GM18507 (cell line): ENCODE data around the gene IL1R2.
"Not testable (repeated sequence)": the region's sequence is repeated elsewhere in the genome, so short reads cannot be mapped to it uniquely, and the experiment has no call there.

Experiments used
- DNase-seq: peaks from one replicate; pipeline ENCODE4 v3.0.0; 2011; ENCODE audit warnings: low read depth; ENCODE audit not compliant: insufficient read length; ENCODE audit errors: extremely low spot score
- FAIRE-seq: peaks from 2 replicates; lab custom pipeline; 2011; peaks lifted over from hg19 to GRCh38; lab: Jason Lieb, UNC

The IL1R2 gene

DNA sequence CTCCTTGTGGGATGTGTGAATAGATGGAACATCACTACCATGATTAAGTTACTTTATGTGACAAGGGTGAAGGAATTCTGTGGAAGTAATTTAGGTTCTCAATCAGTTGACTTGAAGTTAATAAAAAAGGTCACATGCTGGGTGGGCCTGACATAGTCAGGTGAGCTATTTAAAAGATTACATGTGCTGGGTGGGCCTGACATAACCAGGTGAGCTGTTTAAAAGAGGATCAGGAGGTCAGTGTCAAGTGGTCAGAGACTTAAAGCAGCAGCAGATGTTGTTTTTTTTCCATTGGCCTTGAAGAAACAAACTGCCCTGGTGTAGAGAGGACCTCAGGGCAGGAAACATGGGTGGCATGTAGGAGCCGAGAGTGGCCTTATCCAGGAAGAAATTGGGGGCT, 3.3 kb downstream of the IL1R2 start:
- DNase-seq = no peak
- no peak for FAIRE-seq

DNA sequence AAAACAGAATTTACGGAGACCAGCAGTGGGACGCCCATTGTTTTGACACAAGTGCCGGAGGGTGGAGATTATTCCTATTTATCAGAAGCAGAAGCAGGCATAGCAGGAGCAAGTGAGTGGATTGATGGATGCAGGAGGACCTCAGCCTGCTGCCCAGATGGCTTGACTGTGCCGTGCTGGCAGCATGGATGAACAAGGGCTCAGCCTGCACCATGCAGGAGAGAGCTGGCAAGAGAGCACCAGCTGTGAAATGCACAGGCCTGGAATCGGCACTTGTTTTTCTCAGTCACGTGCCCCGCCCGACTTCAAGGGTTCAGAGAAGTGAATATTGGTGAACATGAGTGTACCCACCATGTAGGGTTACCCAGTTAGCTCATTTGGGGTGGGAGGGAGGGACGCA, 4.0 kb downstream of the IL1R2 start:
- DNase-seq = no peak
- FAIRE-seq = no peak

DNA sequence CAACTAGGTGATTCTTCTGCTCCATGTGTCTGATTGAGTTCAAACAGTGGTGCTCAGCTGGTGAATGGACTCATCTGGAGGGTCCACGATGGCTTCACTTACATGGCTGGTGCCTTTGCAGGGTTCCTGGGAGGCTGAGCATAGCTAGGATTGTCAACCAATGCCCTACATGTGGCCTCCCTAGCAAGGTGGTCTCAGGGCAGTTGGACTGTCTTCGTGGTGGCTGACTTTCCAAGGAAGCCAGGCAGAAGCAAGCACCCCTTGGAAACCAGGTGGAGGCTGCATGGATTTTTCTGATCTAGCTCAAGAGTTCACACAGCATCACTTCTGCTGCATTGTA, 6.8 kb downstream of the IL1R2 start:
- DNase-seq (no peak), FAIRE-seq (no peak)

DNA sequence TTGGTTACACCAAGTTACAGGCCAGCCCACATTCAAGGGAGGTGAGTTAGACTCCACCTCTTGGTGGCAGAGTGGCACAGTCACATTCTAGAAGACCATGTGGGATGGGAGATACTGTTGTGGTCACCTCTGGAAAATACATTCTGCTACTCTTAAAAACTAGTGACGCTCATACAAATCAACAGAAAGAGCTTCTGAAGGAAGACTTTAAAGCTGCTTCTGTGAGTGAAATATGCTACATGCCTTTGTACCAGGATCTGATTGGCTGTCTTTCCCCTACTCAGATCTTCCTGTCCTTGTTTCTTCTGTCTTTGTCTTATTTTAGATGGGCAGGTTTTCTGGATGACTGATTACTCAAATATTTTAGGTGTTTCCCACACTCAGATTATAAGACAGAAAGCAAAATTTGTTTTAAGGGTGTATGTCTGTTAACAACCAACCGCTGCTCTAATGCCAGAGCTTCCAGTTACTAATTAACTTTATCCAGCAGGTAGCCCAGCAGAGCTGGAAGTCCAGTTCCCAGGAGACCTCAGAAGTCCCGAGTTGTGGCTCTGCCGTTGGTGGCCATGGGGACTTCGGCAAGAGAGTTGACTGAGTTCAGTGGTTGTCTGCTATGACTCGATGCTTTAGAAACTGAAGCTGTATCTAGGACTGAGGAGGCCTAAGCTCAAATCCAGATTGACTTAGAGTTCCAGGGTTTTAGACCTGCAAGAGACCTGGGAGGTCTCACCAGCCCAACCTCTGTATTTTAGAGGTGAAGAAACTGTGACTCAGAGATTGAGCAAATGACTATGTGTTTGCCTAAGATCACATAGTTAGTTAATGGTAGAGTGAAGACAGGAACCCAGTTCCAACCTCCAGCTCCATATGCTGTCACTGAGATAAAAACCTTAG, 7.4 kb downstream of the IL1R2 start:
- DNase-seq (no peak), FAIRE-seq (no peak)

DNA sequence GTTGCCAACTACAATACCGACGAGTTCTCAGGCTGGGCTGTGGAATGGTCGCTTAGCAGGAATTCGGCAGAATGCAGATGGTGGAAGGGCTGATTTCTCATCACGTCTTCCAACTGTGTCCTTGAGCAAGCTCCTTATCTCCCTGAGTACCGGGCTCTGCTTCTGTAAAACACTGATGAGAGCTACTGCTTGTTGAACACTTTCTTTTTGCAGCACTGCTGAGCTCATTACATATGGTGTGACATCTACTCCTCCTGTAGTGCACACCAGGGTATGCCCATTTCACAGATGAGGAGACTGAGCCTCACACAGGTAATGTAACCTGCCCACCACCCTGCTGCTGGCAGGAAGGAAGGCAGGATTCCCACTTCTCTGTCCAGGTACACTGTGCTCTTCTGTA, 8.3 kb downstream of the IL1R2 start:
- DNase-seq (no peak), FAIRE-seq (no peak)

DNA sequence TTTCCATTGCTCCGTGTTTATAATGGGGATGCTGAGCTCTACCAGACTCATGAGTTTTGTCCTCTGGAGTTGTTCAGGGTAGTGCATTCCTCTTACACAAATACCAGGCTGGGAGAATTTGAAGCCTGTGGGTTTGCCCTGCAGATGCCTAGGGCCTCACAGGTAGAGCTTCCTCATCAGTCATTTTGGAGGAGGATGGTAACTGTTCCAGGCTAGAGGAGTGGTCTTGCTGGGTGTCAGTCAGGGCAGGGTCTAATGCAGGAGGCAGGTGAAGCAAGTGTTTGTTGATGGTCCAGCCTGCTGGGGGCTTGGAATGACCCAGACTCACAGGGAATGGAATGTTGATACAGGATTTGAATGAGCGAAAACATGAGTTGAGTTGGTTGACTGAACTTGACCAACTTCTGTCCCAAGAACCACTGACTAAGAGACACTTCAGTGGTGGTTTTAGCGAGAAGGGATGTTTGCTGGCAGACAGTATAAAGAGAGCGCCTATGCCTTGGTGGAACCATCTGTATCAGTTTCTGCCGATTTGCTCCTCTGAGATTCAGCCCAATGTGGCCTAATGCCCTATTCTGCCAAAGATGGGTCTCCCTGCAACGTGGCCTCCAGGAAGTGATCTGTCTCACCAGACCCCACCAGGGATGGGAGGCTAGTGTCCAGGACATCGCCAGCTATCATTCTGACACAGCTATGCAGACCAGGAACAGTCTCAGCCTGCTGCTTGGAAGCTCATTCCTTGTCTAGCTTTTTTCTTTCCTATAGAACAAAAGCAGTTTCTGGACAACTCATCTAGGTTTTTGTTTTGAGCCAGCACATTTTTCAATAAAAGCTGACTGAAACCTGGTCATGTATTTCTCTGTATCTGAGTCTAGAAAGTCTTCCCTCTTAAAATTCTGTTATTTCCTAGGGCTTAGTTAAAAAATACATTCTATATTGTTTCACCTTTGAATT, 9.3 kb downstream of the IL1R2 start:
- no peak for DNase-seq
- FAIRE-seq = no peak

DNA sequence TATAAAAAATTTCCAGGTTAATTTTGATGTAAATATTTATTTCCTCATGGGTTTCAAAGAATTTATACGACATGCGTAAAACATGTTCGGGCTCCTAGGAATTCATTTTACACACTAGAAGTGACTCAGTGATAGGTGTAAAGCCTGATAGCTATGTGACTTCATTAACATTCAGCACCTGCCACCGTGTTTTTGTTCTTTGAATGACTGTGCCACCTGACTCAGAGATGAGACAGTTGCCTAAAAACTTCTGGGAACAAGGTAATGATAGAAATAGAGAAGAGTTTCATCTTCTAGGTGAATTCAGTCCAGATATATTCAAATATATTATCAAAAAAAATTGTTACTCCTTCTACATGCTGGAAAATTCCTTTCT, 10.0 kb downstream of the IL1R2 start:
- FAIRE-seq = no peak
- no peak for DNase-seq

DNA sequence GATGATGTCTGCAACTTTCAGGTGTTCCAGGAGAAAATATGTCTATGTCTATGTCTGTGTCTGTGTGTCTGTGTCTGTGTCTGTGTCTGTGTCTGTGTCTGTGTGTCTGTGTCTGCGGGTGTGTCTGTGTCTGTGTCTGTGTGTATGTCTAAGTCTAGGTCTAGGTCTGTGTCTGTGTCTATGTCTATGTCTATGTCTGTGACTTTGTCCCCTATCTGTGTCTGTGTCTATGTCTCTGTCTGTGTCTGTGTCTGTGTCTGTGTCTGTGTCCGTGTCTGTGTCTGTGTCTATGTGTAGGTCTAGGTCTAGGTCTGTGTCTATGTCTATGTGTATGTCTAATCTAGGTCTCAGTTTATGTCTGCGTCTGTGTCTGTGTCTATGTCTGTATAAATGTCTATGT, 10.5 kb downstream of the IL1R2 start:
- FAIRE-seq (no peak), DNase-seq (no peak)

DNA sequence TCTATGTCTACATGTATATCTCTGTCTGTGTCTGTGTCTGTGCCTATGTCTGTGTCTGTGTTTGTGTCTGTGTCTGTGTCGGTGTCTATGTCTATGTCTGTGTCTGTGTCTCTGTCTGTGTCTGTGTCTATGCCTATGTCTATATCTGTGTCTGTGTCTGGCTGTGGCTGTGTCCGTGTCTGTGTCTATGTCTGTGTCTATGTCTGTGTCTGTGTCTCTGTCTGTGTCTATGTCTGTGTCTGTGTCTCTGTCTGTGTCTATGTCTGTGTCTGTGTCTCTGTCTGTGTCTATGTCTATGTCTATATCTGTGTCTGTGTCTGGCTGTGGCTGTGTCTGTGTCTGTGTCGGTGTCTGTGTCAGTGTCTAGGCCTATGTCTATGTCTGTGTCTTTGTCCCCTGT, 11.1 kb downstream of the IL1R2 start:
- FAIRE-seq = not testable (repeated sequence)

DNA sequence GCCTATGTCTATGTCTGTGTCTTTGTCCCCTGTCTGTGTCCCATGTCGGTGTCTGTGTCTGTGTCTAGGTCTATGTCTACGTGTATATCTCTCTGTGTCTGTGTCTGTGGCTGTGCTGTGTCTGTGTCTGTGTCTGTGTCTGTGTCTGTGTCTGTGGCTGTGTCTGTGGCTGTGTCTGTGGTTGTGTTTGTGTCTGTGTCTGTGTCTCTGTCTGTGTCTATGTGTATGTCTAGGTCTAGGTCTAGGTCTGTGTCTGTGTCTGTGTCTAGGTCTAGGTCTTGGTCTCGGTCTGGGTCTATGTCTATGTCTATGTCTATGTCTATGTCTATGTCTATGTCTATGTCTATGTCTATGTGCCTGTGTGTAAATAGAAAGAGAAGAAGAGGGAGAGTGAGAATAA, 11.9 kb downstream of the IL1R2 start:
- FAIRE-seq (no peak), DNase-seq (no peak)

More for the DNA sequence above, 11.1 kb downstream of the IL1R2 start:
- not testable (repeated sequence) for DNase-seq

DNA sequence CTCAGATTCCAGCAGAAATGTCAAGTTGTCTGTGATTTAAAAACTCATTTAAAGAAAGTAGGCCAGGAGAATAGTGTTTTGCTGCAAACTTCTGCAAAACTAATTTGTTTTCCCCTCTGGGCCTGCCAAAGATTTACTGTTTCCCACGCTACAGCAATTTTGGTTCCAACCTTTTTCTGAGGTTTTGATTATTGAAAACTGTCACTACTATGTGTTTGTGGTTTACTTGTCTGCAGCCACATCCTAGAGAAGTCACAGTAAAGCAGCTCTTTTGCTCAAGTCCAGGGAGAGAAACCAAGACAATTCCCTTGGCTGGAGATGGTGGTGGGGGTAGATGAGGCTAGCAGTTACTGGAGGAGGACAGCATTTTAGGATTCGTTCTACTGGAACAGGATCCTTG, 12.8 kb downstream of the IL1R2 start:
- FAIRE-seq (no peak), DNase-seq (no peak)

DNA sequence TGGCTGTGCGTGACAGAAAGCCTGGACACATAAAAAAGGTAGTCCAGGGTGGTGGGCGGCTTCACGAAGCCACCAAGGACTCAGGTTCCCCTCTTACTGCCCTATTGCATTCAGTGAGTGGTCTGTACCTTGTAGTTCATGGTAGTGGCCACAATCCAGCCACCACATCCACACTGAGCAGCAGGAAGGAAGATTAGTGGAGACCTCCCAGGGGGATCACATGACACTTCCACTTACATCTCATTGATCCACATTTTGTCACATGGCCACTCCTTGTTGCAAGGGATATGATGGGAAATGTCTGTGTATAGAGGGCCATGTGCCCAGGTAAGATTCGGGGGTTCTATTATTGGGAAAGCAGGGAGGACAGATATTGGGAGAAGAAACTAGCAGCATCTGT, 13.7 kb downstream of the IL1R2 start:
- no peak for DNase-seq
- no peak for FAIRE-seq

DNA sequence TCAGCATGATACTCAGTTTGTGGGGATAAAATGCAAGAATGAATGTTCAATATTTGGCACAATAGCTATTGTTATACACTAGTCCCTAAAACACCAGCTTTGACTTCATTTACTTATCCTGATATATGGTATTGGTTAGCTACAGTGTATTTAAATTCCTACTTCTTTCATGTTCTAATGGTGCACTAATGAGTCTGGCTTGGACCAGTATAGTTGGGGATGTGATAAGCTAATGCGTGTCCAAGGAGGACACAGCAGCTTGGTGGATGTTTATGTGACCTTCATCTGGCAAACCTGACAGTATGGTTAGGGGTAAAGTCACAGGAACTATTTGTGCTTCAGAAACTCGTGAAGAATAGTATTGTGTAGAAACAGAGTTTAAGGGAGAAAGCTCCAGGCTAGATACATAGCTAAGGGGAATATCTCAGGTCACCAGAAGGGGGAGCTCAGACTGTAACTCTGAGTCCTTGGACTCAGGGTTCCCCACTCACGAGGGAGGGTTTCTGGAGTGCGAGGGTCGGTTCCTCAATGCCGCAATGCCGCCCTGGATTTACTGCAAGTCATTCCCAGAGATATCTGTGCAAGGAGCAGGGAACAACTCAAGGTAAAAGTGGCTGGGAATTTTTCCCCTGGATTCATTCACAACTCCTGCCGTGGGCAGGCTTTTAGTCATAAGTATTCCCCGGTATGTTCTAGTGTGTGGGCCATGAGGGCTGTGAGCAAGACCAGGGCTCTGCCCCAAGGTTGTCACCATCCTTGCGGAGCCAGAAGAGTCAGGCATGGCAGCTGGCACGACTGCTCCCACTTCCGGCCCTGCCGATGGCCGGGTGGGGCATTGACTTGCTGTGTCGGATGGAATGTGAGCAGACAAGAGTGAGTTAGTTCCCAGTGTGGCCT, 14.5 kb downstream of the IL1R2 start:
- DNase-seq (no peak), FAIRE-seq (peak; percentile 46)

DNA sequence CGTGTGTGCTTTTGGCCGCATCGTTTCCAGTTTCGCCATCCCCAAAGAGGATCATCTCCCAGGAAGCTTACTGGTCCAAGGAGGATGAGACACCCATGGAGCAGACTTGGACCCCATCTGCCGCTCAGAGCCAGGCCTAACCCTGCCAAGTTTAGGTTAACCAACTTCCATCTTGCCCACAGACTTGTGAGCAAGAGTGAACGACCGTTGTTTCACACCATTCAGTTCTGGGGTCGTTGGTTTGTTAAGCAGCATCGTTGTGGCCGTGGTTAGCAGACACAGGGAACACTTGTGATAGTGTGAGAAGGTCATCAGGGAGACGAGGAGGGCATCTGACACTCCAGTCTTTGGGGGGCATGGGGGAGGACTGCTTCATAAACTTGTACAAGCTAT, 15.1 kb downstream of the IL1R2 start:
- no peak for DNase-seq
- no peak for FAIRE-seq

DNA sequence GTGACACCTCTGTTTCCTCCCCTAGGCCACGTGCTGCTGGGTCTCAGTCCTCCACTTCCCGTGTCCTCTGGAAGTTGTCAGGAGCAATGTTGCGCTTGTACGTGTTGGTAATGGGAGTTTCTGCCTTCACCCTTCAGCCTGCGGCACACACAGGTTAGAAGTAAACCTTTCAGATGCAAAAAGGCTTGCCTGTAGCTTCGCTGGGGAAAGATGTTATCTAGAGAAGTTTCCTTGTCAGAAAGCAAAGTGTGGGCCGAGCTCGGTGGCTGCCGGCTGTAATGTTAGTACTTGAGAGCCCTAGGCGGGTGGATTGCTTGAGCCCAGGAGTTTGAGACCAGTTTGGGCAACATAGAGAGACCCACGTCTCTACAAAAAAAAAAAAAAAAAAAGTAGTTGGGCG, 16.7 kb downstream of the IL1R2 start:
- DNase-seq = no peak
- FAIRE-seq = no peak

DNA sequence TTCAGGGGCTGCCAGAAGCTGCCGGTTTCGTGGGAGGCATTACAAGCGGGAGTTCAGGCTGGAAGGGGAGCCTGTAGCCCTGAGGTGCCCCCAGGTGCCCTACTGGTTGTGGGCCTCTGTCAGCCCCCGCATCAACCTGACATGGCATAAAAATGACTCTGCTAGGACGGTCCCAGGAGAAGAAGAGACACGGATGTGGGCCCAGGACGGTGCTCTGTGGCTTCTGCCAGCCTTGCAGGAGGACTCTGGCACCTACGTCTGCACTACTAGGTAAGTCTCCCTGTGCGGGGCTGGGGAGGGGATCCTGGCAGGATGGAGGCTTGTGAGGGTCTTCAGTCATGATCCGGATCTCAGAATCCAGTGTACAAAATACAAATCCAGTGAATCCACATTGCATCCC, 17.8 kb downstream of the IL1R2 start:
- no peak for FAIRE-seq

DNA sequence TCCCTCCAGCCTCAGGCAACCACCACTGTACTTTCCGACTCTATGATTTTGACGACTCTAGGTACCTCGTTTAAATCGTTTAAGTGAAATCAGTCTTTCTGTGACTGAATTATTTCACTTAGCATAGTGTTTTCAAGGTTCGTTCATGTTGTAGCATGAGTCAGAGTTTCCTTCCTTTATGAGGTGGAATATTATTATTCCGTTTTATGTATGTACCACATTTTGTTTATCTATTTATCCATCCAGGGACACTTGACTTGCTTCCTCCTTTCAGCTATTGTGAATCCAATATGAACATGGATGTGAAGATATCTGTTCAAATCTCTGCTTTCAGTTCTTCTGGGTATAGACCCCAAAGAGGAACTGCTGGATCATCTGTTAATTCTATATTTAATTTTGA, 19.1 kb downstream of the IL1R2 start:
- FAIRE-seq = no peak
- DNase-seq = no peak

More for the DNA sequence above, 17.8 kb downstream of the IL1R2 start:
- DNase-seq = no peak

DNA sequence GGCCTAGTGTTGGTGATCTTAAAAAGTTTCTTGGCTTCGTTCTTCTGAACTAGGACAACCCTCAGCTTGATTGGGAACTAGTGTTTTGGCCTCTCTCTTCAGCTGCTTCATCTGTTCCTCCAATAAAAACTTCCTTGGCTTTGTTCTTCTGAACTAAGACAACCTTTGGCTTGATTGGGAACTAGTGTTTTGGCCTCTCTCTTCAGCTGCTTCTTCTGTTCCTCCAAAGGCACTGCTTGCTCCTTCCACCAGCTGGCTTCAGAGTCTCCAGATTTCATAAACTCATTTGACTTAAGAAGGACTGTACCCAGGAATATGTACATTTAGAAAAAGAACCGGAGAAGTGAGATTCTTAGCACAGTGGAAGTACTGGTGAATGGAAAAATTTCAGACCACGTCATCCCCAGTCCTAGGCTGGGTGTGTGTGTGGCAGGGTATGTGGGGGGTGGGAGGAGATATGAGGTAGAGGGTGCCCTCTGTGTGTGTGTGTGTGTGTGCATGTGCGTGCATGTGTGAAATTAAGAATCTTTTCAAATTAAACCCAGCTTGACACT, 20.4 kb downstream of the IL1R2 start:
- DNase-seq (no peak), FAIRE-seq (no peak)

DNA sequence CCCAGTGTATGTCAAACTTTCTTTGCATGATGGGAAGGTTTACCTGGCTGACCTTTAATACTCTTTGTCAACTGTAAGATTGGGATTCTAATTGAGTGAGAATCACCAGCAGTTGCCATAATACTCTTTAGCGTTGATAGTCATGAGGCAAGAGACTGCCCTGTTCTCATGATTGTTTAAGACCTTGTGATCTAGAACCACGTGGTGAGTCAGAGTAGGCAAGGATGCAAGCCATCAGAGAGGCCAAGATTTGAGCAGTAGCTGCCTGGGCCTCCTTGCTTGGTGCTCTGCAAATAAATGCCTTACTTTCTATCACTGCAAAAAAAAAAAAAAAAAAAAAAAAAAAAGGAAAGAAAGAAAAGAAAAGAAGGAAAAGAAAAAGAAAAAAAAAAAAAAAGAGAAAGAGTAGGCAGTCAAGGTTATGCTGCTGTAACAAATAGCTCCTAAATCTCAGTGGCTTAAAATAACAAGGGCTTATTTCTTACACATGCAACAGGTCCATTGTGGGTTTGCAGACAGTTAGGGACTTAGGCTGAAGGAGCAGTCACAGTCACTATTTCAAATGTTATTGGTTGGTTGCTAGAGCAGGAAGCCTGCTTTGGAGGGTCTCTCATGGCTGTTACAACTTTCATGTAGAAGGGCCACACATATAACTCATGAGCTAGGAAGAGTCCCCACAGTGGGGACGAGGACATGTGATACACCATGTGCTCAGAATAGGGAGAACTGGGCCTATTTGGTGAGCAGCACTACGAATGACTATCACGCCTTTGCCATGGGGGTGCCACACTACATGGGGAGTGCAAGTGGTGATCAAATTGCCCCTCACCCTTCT, 21.7 kb downstream of the IL1R2 start:
- FAIRE-seq = no peak
- no peak for DNase-seq
